ENCODE data around the gene C10orf90. TPM values are rescaled to one million over a fixed set of nuclear protein-coding genes. Genes with fewer than 3 reads are reported as not detected.

Gene C10orf90
- total and polyA plus RNA-seq, 7 donors: 0.01 to 0.39 (median 0.07) TPM; not detected in 4

GRCh38 chr10:126687121-126687606 lies 16.7 kb upstream of the C10orf90 start:
- intact Hi-C loops (cut with DNase I): no loop called here
- Histone ChIP-seq H3K36me3 (ENCODE audit: insufficient read depth in 1 of 2, low read depth in 1 of 2) (no peaks in the 10 kb centered on the region), H3K27me3 (ENCODE audit: insufficient read depth in 3 of 3, low read length in 2 of 3) (no peaks in the 10 kb centered on the region), H3K27ac (no peak overlapping the region), H3K4me1 (no peaks in the 10 kb centered on the region), H3K4me3 (no peak overlapping the region), H3K9me3 (no peaks in the 10 kb centered on the region)
- ATAC-seq (peak in 1 of 4 donors; percentile 30), DNase-seq (no peak)
- 30 to 38% (median 34%) methylated on average over 10 of the region's 10 CpGs for WGBS, 3 donors
- no peak for TF ChIP-seq CTCF (IDR thresholded peaks at IDR 0.05)

GRCh38 chr10:126686719-126687118 lies 16.2 kb upstream of the C10orf90 start:
- TF ChIP-seq CTCF (IDR thresholded peaks at IDR 0.05): no peak
- WGBS, 3 donors: 78 to 87% (median 80%) methylated on average over 7 of the region's 7 CpGs
- Histone ChIP-seq H3K27me3 (ENCODE audit: insufficient read depth in 3 of 3, low read length in 2 of 3) (no peaks in the 10 kb centered on the region), H3K9me3 (no peaks in the 10 kb centered on the region), H3K27ac (no peak overlapping the region), H3K36me3 (ENCODE audit: insufficient read depth in 1 of 2, low read depth in 1 of 2) (no peaks in the 10 kb centered on the region), H3K4me3 (no peak overlapping the region), H3K4me1 (no peaks in the 10 kb centered on the region)
- intact Hi-C loops (cut with DNase I): no loop called here
- no peak for DNase-seq
- no peak for ATAC-seq

- TF ChIP-seq CTCF (IDR thresholded peaks at IDR 0.05): no peak
- intact Hi-C loops (cut with DNase I): no loop called here
- Histone ChIP-seq H3K27ac (no peak overlapping the region), H3K9me3 (no peaks in the 10 kb centered on the region), H3K4me1 (no peaks in the 10 kb centered on the region), H3K4me3 (no peak overlapping the region), H3K27me3 (ENCODE audit: insufficient read depth in 3 of 3, low read length in 2 of 3) (no peaks in the 10 kb centered on the region), H3K36me3 (ENCODE audit: insufficient read depth in 1 of 2, low read depth in 1 of 2) (no peaks in the 10 kb centered on the region)
- 65 to 77% (median 66%) methylated on average over 3 of the region's 3 CpGs for WGBS, 3 donors
- ATAC-seq (no peak), DNase-seq (no peak)
Measured at GRCh38 chr10:126686268-126686667, 15.8 kb upstream of the C10orf90 start.

- no peak for TF ChIP-seq CTCF (IDR thresholded peaks at IDR 0.05)
Measured at GRCh38 chr10:126685756-126686155, 15.3 kb upstream of the C10orf90 start.

GRCh38 chr10:126684171-126684745 lies 13.8 kb upstream of the C10orf90 start:
- no peak overlapping the region for H3K27ac ChIP-seq
- no peaks in the 10 kb centered on the region for H3K36me3 ChIP-seq (ENCODE audit: insufficient read depth in 1 of 2, low read depth in 1 of 2)
- no peaks in the 10 kb centered on the region for H3K27me3 ChIP-seq (ENCODE audit: insufficient read depth in 3 of 3, low read length in 2 of 3)
- no peaks in the 10 kb centered on the region for H3K9me3 ChIP-seq
- 64 to 87% (median 79%) methylated on average over 3 of the region's 3 CpGs for WGBS, 3 donors
- TF ChIP-seq CTCF (IDR thresholded peaks at IDR 0.05): no peak
- H3K4me1 ChIP-seq: no peaks in the 10 kb centered on the region
- H3K4me3 ChIP-seq: no peak overlapping the region
- DNase-seq (no peak), ATAC-seq (no peak)
- intact Hi-C loops (cut with DNase I): no loop called here

More at GRCh38 chr10:126685756-126686155, 15.3 kb upstream of the C10orf90 start:
- 95 to 98% (median 98%) methylated on average over 4 of the region's 4 CpGs for WGBS, 3 donors
- intact Hi-C loops (cut with DNase I): no loop called here
- ATAC-seq: no peak
- Histone ChIP-seq H3K27ac (no peak overlapping the region), H3K27me3 (ENCODE audit: insufficient read depth in 3 of 3, low read length in 2 of 3) (no peaks in the 10 kb centered on the region), H3K36me3 (ENCODE audit: insufficient read depth in 1 of 2, low read depth in 1 of 2) (no peaks in the 10 kb centered on the region), H3K9me3 (no peaks in the 10 kb centered on the region), H3K4me3 (no peak overlapping the region), H3K4me1 (no peaks in the 10 kb centered on the region)
- DNase-seq: no peak

All from psoas muscle (tissue), 8 donors.